GM21717 (cell line): ENCODE measurements around the gene TFAP2A.

ENCODE experiments used
- ATAC-seq: cut with Tn5 transposase; IDR thresholded peaks from one replicate; pipeline ENCODE4 v1.9.1; 2021; ENCODE audit warnings: mild to moderate bottlenecking, moderate library complexity; ENCODE audit not compliant: unreplicated experiment

Gene TFAP2A

GRCh38 chr6:10426781-10427279 is 12.0 kb upstream of the TFAP2A start:
- no peak for ATAC-seq

- peak; percentile 47 for ATAC-seq
Measured at GRCh38 chr6:10425975-10426780, 11.3 kb upstream of the TFAP2A start.

- no peak for ATAC-seq
Measured at GRCh38 chr6:10425176-10425974, 10.5 kb upstream of the TFAP2A start.

GRCh38 chr6:10424040-10424439 is 9.2 kb upstream of the TFAP2A start:
- no peak for ATAC-seq

- ATAC-seq: no peak
Measured at GRCh38 chr6:10422737-10423034, 7.8 kb upstream of the TFAP2A start.

- no peak for ATAC-seq
Measured at GRCh38 chr6:10421921-10422736, 7.3 kb upstream of the TFAP2A start.

GRCh38 chr6:10421158-10421920 is 6.5 kb upstream of the TFAP2A start:
- ATAC-seq: no peak

- ATAC-seq: no peak
Measured at GRCh38 chr6:10420546-10421157, 5.8 kb upstream of the TFAP2A start.

- no peak for ATAC-seq
Measured at GRCh38 chr6:10419749-10420545, 5.1 kb upstream of the TFAP2A start.

GRCh38 chr6:10418862-10419748 is 4.2 kb upstream of the TFAP2A start:
- ATAC-seq: no peak

- no peak for ATAC-seq
Measured at GRCh38 chr6:10418361-10418861, 3.5 kb upstream of the TFAP2A start.

- no peak for ATAC-seq
Measured at GRCh38 chr6:10417681-10418104, 2.8 kb upstream of the TFAP2A start.

GRCh38 chr6:10416863-10417641 is 2.2 kb upstream of the TFAP2A start:
- no peak for ATAC-seq

- no peak for ATAC-seq
Measured at GRCh38 chr6:10416516-10416862, 1.6 kb upstream of the TFAP2A start.

GRCh38 chr6:10415617-10416480 is 975 bp upstream of the TFAP2A start:
- no peak for ATAC-seq
